Fibroblast of pulmonary artery (primary cell): ENCODE data around the gene PEX11G.

Experiments used
- DNase-seq: peaks from one replicate; pipeline ENCODE4 v3.0.0-alpha.2; 2010; ENCODE audit warnings: low read depth
- H3K4me3 ChIP-seq: replicated peaks from 2 replicates; pipeline ENCODE4 v1.5.1; 2011; ENCODE audit warnings: low read depth, mild to moderate bottlenecking, control low read depth, low read length, moderate library complexity
- TF ChIP-seq, protein P1 (sequence below): IDR thresholded peaks from 2 replicates; pipeline ENCODE4 v1.5.1; 2011; ENCODE audit warnings: mild to moderate bottlenecking, control low read depth, low read length, inconsistent platforms; ENCODE audit errors: missing control alignments

PEX11G gene

GRCh38 chr19:7427944-7428343 lies 60.9 kb downstream of the PEX11G start:
- DNase-seq = peak; percentile 7
- TF ChIP-seq, protein P1, sequence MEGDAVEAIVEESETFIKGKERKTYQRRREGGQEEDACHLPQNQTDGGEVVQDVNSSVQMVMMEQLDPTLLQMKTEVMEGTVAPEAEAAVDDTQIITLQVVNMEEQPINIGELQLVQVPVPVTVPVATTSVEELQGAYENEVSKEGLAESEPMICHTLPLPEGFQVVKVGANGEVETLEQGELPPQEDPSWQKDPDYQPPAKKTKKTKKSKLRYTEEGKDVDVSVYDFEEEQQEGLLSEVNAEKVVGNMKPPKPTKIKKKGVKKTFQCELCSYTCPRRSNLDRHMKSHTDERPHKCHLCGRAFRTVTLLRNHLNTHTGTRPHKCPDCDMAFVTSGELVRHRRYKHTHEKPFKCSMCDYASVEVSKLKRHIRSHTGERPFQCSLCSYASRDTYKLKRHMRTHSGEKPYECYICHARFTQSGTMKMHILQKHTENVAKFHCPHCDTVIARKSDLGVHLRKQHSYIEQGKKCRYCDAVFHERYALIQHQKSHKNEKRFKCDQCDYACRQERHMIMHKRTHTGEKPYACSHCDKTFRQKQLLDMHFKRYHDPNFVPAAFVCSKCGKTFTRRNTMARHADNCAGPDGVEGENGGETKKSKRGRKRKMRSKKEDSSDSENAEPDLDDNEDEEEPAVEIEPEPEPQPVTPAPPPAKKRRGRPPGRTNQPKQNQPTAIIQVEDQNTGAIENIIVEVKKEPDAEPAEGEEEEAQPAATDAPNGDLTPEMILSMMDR = no peak
- H3K4me3 ChIP-seq = no peak overlapping the region

DNA sequence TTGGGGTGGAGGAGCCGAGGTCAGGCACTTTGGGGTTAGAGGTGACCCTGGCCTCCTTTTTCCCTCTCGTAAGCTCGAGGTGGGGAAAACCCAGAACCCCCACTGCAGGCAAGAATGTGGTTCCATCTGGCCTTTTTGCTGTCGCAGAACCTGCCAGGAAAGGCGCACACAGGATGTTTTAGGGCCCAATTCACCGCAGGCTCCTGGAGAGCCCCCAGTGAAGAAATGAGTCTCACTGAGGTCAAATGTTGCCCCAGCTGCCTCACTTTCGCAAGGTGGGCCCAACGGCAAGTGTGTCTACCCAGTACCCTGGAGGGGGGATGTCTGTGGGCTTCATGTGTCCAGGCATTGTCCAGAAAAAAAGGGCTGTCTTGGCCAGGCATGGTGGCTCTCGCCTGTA lies 61.8 kb downstream of the PEX11G start:
- no peak for DNase-seq
- TF ChIP-seq, protein P1 = no peak
- H3K4me3 ChIP-seq = no peak overlapping the region
